Activated T-cell treated with anti-CD3 and anti-CD28 coated beads for 1 hour (primary cell): Measurements from ENCODE around the gene RAPGEF5.

Source experiments
- DNase-seq: peaks from one replicate; pipeline ENCODE4 v3.0.0-alpha.2; 2020; ENCODE audit warnings: low read depth

The RAPGEF5 gene

DNA sequence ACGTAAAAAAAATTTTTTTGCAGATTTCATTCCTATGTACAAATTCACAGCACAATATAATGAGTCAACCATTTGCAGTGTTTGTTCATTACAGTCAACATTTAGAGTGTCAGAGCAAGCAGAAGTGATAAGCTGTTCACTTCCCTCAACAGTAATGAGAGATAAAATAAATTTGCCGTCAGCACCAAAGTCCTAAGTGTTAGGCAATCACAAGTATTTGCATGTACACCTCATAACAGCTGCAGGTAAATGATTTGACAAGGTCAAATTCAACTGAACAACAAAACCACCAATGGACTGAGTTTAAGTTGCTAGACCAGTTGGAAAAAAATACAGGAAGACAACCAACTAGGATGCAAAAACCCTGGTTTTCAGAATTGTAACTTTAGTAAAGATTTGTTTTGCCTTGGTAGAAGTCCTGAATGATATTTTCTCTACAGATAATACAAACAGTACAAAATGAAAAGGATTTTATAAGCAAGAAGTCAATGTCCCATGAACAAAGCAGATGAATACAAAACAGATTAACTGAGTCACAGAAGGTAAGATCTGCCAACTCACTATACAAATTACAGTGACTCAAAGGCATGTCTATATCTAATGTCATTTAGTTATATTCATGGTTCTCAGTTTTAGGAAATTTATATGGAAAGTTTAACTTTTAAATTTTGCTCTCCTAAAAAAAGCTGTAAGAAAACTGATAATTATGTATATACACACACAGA is 10.4 kb downstream of the RAPGEF5 start:
- no peak for DNase-seq

DNA sequence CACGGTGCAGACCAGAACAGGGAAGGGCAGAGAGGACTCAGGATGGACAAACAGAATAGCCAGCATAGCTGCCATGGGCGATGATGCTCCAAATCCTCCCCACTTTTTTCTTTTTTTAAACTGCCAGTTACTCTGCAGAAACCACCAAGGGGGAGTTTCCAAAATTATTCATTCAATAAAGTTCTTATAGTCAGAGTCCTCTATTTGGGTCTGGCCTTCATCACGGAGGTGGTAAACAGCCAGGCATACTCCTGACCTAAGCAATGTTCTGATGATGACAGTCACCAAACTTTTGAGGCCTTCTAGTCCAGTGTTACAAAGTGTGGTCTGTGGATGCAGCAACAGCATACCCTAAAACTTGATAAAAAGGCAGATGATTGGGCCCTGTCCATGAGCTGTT is 12.3 kb downstream of the RAPGEF5 start:
- no peak for DNase-seq

DNA sequence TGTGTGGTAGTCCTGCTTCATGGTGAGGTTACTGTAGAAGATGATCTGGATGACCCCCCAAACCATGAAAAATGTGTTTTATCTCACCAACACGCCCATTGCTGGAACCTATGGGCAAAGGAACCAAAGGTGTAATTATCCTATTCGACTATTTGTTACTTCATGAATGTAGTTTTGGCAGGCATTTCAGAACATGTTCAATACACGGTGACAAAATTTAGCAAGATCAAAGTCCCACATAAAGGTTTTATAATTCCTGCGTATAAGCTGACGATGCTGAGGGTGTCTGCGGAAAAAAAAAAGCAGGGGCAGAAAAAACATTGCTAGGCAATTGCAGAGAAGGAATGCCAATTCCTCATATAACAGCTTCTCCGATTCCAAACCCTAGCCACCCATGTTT is 13.3 kb downstream of the RAPGEF5 start:
- DNase-seq, result no peak

DNA sequence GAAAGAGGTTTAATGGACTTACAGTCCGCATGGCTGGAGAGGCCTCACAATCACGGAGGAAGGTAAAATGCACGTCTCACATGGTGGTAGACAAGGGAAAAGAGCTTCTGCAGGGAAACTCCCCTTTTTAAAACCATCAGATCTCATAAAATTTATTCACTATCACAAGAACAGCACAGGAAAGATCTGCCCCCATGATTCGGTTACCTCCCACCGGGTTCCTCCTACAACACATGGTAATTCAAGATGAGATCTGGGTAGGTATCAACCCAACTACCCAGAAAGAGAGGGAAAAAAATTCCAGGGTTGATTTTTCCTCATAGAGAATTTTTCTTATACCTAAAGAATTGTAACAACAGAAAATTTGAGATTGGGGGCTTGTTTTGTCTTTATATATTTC is 13.9 kb downstream of the RAPGEF5 start:
- DNase-seq, result no peak

DNA sequence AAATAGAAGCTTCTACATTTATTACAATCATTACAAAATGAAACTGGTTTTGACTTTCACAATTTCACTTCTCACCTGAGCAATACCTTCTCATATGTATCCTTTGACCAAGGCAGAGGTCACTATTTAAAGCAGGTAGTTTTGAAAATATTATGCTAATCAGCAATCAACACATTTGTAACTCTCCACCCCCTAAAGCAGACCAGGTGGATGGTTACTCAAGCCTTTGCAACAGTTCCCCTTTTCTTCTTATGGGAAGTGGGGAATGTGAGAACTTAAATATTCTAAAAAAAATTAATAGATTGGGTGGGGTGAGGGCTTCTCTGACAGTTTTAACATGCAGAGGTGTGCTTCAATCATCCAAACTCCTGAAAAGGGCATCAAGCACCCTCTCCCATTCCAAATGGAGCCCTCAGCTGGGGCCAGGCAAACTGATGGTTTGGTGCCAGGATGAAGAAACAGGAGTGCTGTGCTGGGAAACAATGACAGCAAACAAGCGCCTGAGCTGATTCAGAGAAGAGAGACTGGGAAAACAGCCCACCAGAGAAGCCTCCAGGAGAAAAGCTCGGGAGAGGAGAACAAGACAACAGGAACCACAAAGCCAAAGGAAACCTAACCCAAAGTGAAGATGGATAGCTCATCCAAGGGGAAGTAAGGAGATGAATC is 17.1 kb downstream of the RAPGEF5 start:
- no peak for DNase-seq

DNA sequence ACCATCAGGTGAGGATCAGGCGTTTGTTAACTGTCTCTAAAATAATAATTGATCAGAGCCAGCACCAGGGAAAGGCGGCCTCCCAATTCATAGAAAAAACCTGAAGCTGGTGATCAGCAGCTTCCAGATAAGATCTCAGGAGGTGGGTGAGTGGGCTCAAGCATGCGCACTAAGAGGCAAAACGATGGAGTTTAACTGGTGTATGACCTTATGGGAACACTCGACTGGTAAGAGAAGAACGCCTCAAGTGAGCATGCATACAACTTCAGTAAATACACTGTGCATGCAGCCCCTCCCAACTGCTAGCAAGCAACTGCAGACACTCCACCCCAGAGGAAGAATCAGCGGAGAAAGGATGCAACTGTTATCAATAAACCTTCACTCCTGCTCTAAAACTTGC is 18.1 kb downstream of the RAPGEF5 start:
- no peak for DNase-seq

DNA sequence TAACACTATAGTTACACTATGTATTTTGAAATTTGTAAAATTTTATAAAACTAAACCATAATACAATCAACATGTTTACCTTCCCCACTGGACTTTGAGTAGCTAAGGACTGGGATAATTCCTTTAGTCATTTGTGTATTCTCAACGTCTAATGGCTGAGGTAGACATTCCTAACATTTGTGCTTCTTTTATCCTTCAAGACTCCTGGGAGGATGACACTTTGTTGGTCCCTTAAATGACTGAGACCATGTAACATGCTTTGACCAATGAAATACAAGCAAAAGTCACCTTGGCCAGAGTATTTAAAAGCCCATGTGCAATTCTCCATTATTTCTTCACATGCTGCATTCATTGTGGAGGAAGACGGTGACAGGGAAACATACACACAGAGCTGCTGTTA is 18.5 kb downstream of the RAPGEF5 start:
- no peak for DNase-seq

DNA sequence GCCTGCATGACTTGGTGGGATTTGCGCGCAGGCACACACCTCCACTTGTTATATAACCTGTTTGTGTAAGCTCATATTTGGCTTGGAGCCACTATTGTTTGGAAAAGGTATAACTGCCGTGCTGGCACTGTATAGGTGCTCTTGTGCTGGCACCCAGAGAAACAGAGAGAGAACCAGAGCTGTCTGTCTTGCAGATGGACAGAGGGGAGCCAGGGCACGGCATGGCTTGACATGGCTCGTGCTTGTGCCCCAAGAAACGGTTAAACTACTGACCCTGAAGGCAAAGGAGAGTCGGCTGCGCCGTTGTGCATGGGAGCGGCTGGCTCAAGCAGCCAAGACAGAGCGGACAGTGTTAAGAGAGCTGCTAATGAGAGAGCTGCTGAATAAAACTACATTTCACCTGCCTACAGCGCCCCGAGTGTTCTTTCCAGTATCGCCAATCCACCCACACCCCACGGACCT is 23.2 kb downstream of the RAPGEF5 start:
- no peak for DNase-seq

DNA sequence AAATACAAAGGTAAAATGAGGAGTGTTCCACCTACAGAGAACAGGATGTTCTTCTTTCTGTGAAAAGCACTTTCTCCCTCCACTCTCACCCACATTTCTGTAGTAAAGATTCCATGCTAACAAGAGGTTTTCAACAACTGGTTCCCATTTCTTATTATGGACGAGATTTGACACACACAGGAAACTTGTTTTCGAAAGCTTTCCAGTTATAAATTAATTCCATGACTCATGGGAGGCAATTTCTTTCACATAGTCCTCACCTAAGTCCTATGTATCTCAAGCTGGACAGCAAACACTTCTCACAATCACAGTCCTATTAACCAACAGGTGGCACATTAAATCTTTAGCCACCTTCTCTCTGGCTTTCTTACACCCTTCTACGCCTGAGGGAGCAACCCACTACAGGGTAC is 24.5 kb downstream of the RAPGEF5 start:
- DNase-seq, result no peak

DNA sequence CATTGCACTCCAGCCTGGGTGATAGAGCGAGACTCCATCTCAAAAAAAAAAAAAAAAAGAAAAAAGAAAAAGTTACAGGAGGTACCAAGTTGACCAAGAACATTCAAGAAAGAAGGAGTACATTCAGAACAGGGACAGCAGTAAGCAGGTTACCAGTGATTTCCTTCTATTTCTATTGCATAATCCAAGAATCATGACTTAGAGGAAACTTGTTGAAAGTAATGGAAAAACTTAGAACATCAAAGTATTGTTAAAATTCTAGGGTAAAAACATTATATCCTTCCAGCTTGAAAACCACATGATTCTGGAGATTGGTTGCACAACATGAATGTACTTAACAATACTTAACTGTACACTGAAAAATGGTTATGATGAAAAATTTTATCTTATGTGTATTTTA is 25.2 kb downstream of the RAPGEF5 start:
- DNase-seq, result no peak

DNA sequence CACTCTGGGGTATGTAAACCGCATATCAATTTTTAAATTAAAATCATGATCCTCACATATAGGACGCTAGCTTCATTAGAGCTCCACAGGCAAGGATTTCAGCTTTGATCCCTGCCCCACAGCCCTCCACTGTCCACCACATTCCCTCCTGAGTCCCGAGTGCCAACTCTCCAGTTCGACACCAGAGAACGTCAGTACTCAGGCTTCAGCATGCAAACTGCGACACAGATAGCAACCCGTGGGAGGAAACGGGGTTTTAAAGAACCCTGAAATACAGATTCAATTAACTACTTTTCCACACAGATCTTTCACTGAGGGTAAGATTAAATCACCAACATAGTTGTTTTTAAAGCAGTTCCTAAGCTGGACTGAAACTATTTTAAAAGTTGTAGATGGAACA is 26.1 kb downstream of the RAPGEF5 start:
- DNase-seq, result no peak

DNA sequence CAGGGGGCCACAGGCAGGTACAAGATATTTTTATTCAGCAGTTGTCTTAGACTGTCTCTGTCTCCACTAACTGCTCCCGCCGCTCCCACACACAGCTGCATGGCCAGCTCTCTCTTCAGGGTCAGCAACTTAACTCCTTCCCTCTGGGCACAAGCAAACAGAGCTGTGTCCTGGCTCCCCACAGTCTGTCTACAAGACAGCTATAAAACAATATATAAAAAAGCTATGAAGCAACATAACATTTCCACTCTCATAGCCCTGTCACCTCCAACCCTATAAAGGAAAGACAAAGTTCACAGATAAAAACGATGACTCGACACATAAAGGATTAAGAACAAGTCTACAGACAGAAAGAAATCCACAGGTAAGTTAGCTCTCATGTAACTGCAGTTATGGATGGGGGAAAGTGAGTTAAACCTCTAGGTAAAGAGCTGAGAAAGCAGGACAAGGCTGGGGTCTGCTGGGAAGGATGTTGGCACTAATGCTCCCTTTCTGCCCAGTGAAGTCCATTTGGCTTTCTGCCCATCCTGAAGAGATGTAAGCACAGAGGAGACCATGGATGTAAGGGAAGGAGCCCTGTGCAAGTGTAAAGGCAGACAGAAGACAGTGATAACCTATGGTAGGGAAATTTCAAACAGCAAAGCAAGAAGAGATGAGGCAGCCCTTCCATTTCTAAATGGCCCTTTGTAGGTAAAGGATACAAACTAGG is 27.0 kb downstream of the RAPGEF5 start:
- no peak for DNase-seq

DNA sequence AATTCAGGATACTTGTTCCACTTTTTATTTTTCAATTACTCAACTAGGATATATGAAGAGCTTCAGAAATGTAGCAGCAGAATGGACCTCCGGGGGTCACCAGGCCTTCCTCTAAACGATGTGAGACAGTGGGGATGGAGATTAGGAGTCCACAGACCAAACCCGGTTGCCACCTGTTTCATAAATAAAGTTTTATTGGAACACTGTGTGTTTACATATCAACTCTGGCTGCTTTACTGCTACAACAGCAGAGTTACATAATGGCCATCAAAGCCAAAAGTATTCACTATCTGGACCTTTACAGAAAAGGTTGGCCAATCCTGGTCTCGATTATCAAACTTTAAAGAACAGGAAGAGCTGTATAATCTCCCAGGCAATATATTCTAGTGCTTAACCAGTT is 30.8 kb downstream of the RAPGEF5 start:
- no peak for DNase-seq

DNA sequence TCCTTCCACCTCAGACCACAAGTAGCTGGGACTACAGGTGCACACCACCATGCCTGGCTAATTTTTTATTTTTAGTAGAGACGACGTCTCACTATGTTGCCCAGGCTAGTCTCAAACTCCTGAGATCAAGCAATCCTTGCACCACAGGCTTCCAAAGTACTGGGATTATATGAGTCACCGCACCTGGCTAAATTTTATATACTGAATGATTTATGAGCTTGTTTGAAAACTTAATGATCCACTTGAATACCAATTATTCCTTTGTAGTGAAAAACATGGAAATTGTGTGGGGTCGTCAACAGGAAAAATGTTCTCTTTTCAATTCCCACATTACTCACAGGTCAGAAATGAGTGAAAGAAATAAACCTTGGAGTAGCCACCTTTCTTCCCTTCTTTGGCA is 31.3 kb downstream of the RAPGEF5 start:
- DNase-seq, result no peak

DNA sequence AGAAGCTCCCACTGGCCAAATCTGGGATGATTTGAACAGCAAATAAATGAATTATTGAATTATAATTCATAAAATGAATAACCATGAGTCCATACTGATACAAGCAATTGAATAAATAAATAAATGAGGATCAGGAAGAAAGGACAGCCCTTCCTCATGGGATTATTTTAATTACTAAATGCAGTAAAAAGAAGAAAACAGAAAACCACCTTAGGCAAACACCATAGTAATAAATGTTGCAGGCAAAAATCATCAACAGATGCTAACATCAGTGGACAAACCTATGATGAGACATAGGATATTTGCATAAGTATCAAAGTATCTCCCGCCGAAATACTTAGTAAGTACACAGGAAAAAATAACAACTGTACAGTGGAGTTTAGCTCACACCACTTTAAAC is 33.2 kb downstream of the RAPGEF5 start:
- no peak for DNase-seq

DNA sequence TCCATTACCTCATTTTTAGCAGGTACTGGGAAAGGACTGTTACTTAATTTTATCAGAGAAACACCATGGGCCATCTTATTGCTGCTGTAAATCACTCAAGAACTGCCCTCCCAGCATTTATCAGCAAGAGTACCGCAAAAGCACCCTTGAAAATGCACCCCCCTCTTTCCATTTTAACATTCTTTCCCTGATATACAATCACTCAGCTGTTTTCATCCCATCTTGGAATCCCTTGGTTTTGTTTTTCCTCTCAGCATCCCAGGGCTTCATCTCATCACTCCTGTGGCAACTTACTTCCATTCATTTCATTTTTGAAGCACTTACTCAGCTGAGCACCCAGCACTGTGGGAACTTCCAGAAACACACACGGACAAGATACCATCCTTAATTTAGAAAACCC is 36.5 kb downstream of the RAPGEF5 start:
- no peak for DNase-seq

DNA sequence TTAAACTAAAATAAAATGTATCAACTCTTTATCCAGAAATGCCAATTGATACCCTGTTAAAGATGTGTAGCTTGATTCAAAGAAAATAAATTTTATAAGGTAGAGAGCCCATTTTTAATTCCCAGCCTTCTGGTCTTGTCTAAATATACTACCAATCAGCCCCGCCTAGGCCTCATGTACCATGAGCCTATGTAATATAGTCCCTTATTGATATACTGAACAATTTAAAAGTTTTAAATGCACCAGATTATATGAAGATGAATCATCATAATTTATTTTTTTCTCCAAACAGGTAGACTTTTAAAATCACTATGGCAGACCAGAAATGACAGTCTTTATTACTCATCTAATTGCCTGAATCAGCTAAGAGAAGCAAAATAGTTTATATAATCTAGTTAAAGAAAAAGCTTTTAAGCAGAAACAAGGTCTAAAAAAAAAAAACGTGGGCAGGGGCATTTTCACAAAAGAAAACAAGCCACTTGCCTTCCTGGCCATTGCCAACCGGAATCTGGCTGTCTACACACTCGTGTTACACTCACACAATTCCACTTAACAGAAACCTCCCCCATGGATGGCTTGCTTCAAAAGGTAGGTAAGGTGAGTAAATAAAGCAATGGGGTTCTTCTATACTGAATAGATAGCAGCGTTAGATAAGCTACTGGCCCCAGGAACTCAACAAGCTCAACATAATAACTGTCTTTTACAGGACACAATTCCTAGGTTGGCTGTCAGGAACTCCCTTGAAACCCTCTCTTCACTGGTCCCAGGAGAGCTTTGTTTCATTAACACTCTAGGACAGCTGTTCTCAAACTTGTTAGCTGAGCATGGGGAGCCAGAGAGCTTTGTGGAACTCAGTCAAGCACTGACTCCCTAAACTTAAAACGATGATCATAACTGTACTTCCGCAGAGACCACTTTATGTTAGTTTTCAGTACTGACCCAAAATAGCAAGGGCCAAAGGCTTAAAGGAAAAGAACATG is 37.2 kb downstream of the RAPGEF5 start:
- DNase-seq, result no peak

DNA sequence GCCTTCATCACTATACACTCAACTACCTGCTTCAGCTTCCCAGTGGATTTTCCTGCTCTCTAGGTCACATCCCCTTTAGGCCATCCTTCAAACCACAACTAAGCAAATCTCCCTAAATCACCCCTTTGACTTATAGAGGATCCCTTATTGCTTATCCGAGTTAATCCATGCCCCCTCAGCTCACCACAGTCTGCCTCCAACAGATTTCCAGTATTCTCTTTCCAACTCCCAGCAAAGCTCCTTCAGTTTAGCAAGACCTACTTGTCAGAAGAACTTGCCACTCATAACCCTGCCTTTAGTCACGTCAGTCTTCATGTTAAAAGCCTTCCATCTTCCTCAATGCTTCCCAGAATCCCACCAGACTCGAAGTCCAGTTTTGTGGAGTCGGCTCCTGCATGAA is 38.6 kb downstream of the RAPGEF5 start:
- no peak for DNase-seq

DNA sequence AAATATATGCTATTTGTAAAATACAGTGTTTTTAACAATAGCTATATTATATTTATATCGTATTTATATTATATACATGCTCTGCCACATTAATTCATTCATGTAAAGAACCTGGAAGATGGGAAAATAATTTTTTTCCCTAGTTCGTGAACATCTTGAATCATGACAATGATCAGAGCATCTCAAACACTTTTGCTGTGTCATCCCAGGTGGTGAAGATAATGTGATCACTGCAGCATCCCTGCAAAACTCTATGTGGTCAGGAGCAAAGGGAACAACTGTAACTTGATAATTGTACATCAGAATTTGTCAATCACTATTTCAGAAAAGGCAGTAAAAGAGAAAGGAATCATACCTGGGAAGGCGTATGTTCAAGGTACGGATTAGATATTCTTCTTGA is 39.3 kb downstream of the RAPGEF5 start:
- no peak for DNase-seq

DNA sequence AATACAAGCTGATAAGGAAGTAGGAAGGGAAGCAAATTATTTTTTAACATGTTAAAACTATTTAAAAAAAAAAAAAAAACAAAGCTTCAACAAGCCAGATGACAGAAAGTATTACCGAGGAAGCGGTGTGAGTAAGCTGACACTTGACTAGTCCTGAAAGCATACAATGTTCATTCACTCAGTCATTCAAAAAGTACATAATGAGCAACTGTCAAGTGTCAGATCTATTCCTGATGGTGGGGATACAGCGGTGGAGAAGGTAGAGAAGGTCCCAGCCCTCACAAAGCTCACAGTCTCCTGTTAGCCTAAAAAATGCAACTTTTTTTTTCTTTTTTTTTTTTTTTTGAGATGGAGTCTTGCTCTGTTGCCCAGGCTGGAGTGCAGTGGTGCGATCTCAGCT is 40.0 kb downstream of the RAPGEF5 start:
- DNase-seq, result no peak

DNA sequence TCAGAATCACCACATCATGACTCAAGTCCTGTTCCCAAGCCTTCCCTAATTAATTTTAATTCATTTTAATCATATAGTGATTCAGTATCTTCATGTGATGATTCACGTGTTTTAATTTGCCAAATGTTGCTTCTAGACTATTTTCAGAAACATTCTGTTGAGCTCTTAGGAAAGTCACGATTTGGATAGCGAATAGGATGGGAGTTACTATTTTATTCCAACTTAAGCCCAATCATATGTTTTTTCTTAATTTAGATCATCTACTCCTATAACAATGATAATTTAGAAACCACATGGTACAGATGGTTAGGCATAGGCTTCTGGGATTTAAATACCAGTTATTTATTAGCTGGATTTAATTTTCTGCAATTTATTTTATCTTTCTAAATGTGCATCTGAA is 49.1 kb downstream of the RAPGEF5 start:
- DNase-seq, result no peak

DNA sequence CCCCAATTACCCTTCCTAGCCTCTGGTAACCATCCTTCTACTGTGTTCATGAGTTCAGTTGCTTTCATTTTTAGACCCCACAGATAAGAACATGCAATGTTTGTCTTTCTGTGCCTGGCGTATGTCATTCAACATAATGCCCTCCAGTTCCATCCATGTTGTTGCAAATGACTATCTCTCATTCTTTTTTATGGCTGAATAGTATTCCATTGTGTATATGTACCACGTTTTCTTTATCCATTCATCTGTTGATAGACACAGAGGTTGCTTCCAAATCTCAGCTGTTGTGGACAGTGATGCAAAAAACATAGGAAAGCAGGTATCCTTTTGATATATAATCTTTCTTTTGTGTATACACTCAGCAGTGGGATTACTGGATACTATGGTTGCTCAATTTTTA is 51.2 kb downstream of the RAPGEF5 start:
- DNase-seq, result no peak
